GM19463 (cell line): ENCODE data around the gene PRAMEF7.
"Not testable (repeated sequence)": the region's sequence is repeated elsewhere in the genome, so short reads cannot be mapped to it uniquely, and the experiment has no call there.

ENCODE experiments used
- ATAC-seq: cut with Tn5 transposase; IDR thresholded peaks from one replicate; pipeline ENCODE4 v1.9.1; 2021; ENCODE audit warnings: mild to moderate bottlenecking, moderate library complexity; ENCODE audit not compliant: unreplicated experiment

Gene PRAMEF7

GRCh38 chr1:12916310-12916709, at the start of gene PRAMEF7:
PRAMEF7 (plus strand) TSS chr1:12916610; CDS start chr1:12917693, 1,083 bp downstream.
- not testable (repeated sequence) for ATAC-seq

GRCh38 chr1:12878453-12878852, 38.0 kb upstream of the PRAMEF7 start:
- ATAC-seq = not testable (repeated sequence)

- ATAC-seq = not testable (repeated sequence)
Measured at GRCh38 chr1:12886101-12886500, 30.3 kb upstream of the PRAMEF7 start, which contains the start of gene PRAMEF4. PRAMEF4 (minus strand) TSS chr1:12886201; CDS start chr1:12883394, 2,807 bp downstream.

- not testable (repeated sequence) for ATAC-seq
Measured at GRCh38 chr1:12898170-12898569, 18.2 kb upstream of the PRAMEF7 start, which contains the start of gene PRAMEF10. PRAMEF10 (minus strand) TSS chr1:12898270; CDS start chr1:12895847, 2,423 bp downstream.

GRCh38 chr1:12899186-12899585, 17.2 kb upstream of the PRAMEF7 start:
- not testable (repeated sequence) for ATAC-seq

- not testable (repeated sequence) for ATAC-seq
Measured at GRCh38 chr1:12903793-12904572, 12.4 kb upstream of the PRAMEF7 start.

- ATAC-seq = not testable (repeated sequence)
Measured at GRCh38 chr1:12921749-12922148, 5.3 kb downstream of the PRAMEF7 start.

- ATAC-seq = not testable (repeated sequence)
Measured at GRCh38 chr1:12924368-12924767, 8.0 kb downstream of the PRAMEF7 start.

GRCh38 chr1:12947480-12947879, 31.1 kb downstream of the PRAMEF7 start, which contains the start of gene PRAMEF6:
PRAMEF6 (minus strand) TSS chr1:12947580; CDS start chr1:12942518, 5,062 bp downstream.
- ATAC-seq = not testable (repeated sequence)
